Measurements from ENCODE around the gene SLC6A18. TPM values are rescaled to one million over a fixed set of nuclear protein-coding genes. Genes with fewer than 3 reads are reported as not detected.

SLC6A18 gene
- total RNA-seq, 2 donors from 2014 or later = not detected

GRCh38 chr5:1178529-1179382 is 46.4 kb upstream of the SLC6A18 start:
- no peak overlapping the region for H3K4me3 ChIP-seq
- ATAC-seq (no peak), DNase-seq (peak in 1 of 4 donors; percentile 12)
- H3K9me3 ChIP-seq = no peaks in the 10 kb centered on the region
- 78% methylated on average over 8 of the region's 34 CpGs; no CpG with 5 or more reads in 1 of the 2 donors for WGBS, 2 donors
- TF ChIP-seq CTCF (IDR thresholded peaks at IDR 0.05) (no peak), POLR2A (IDR thresholded peaks at IDR 0.05) (no peak)
- H3K27ac ChIP-seq = no peak overlapping the region
- no peaks in the 10 kb centered on the region for H3K36me3 ChIP-seq (replicated peaks in 1 of 2; ENCODE audit: insufficient read depth in 1 of 2, low read depth in 2 of 2)
- H3K27me3 ChIP-seq = no peaks in the 10 kb centered on the region
- intact Hi-C loops (cut with DNase I) = loop anchor here (5.0 kb wide), 1 partner anchor 469 kb away; no protein-coding TSS in a partner anchor
- H3K4me1 ChIP-seq = peaks cover 39% of the 10 kb centered on the region

GRCh38 chr5:1179383-1179715 is 45.8 kb upstream of the SLC6A18 start:
- H3K27me3 ChIP-seq = no peaks in the 10 kb centered on the region
- no peak overlapping the region for H3K27ac ChIP-seq
- ATAC-seq = no peak
- peaks cover 41% of the 10 kb centered on the region for H3K4me1 ChIP-seq
- H3K36me3 ChIP-seq (replicated peaks in 1 of 2; ENCODE audit: insufficient read depth in 1 of 2, low read depth in 2 of 2) = no peaks in the 10 kb centered on the region
- WGBS, 2 donors = no CpG with 5 or more reads among the region's 9 CpGs
- intact Hi-C loops (cut with DNase I) = loop anchor here (5.0 kb wide), 1 partner anchor 468 kb away; no protein-coding TSS in a partner anchor
- no peak overlapping the region for H3K4me3 ChIP-seq
- DNase-seq = no peak
- TF ChIP-seq POLR2A (IDR thresholded peaks at IDR 0.05) = no peak
- no peak for TF ChIP-seq CTCF (IDR thresholded peaks at IDR 0.05)
- no peaks in the 10 kb centered on the region for H3K9me3 ChIP-seq

- Histone ChIP-seq H3K9me3 (no peaks in the 10 kb centered on the region), H3K27me3 (no peaks in the 10 kb centered on the region), H3K4me3 (no peak overlapping the region), H3K4me1 (peaks cover 45% of the 10 kb centered on the region), H3K36me3 (replicated peaks in 1 of 2; ENCODE audit: insufficient read depth in 1 of 2, low read depth in 2 of 2) (no peaks in the 10 kb centered on the region), H3K27ac (no peak overlapping the region)
- no CpG with 5 or more reads among the region's 20 CpGs for WGBS, 2 donors
- TF ChIP-seq CTCF (IDR thresholded peaks at IDR 0.05) (no peak), POLR2A (IDR thresholded peaks at IDR 0.05) (no peak)
- peak in 1 of 4 donors; percentile 3 for DNase-seq
- intact Hi-C loops (cut with DNase I) = no loop called here
- ATAC-seq = no peak
Measured at GRCh38 chr5:1180096-1180495, 45.1 kb upstream of the SLC6A18 start.

GRCh38 chr5:1180841-1181271 is 44.3 kb upstream of the SLC6A18 start:
- DNase-seq (peak in 2 of 4 donors; percentile 6 to 33), ATAC-seq (no peak)
- intact Hi-C loops (cut with DNase I) = no loop called here
- Histone ChIP-seq H3K4me1 (peaks cover 52% of the 10 kb centered on the region), H3K27me3 (no peaks in the 10 kb centered on the region), H3K4me3 (no peak overlapping the region), H3K36me3 (replicated peaks in 1 of 2; ENCODE audit: insufficient read depth in 1 of 2, low read depth in 2 of 2) (no peaks in the 10 kb centered on the region), H3K9me3 (no peaks in the 10 kb centered on the region), H3K27ac (peak overlapping the region; percentile 69 to 92 (median 90))
- 82 to 93% methylated on average over 7 to 17 of the region's 20 CpGs for WGBS, 2 donors
- no peak for TF ChIP-seq POLR2A (IDR thresholded peaks at IDR 0.05)
- TF ChIP-seq CTCF (IDR thresholded peaks at IDR 0.05) = no peak
